Measurements from ENCODE around the gene CIP2A. TPM values are rescaled to one million over a fixed set of nuclear protein-coding genes. Genes with fewer than 3 reads are reported as not detected.

Gene CIP2A
- polyA plus RNA-seq, 1 donor from 2014 or later: 29.3 TPM

DNA sequence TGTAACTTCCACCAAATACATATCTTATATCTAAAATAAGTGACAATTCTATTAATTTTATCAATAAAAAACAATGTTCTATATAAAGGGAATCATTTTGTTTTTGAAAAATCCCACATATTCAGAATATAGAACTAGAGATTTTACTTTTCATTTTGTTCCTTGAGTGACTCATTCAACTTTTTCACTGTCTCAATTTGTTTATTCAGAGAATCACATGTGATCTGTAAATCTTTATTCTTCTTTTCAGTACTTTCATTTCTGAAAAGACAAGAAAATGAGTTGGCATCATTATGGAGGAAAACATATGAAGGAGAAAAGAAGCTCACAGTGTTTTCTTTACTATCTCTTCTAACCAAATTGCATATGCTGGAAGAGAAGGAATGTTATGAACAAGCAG, 35.0 kb downstream of the CIP2A start:
- H3K79me2 ChIP-seq (replicated peaks; ENCODE audit: insufficient read depth, low read length): no peaks in the 10 kb centered on the region
- H3K9me2 ChIP-seq (ENCODE audit: insufficient read depth, low read length): no peaks in the 10 kb centered on the region
- no peaks in the 10 kb centered on the region for H3F3A ChIP-seq (ENCODE audit: insufficient read depth, low read length, poor library complexity, severe bottlenecking)
- no peak for TF ChIP-seq RAD21 (conservative IDR thresholded peaks at IDR 0.05)
- no peak for TF ChIP-seq TAF1 (IDR thresholded peaks at IDR 0.05; ENCODE audit: low read depth)
- no peak for TF ChIP-seq REST (IDR thresholded peaks at IDR 0.05; ENCODE audit: borderline replicate concordance)
- TF ChIP-seq SMC3 (conservative IDR thresholded peaks at IDR 0.05; ENCODE audit: poor library complexity): no peak
- TF ChIP-seq, protein P1, sequence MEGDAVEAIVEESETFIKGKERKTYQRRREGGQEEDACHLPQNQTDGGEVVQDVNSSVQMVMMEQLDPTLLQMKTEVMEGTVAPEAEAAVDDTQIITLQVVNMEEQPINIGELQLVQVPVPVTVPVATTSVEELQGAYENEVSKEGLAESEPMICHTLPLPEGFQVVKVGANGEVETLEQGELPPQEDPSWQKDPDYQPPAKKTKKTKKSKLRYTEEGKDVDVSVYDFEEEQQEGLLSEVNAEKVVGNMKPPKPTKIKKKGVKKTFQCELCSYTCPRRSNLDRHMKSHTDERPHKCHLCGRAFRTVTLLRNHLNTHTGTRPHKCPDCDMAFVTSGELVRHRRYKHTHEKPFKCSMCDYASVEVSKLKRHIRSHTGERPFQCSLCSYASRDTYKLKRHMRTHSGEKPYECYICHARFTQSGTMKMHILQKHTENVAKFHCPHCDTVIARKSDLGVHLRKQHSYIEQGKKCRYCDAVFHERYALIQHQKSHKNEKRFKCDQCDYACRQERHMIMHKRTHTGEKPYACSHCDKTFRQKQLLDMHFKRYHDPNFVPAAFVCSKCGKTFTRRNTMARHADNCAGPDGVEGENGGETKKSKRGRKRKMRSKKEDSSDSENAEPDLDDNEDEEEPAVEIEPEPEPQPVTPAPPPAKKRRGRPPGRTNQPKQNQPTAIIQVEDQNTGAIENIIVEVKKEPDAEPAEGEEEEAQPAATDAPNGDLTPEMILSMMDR (IDR thresholded peaks at IDR 0.05; ENCODE audit: poor library complexity, severe bottlenecking): no peak
- TF ChIP-seq EP300 (conservative IDR thresholded peaks at IDR 0.05; ENCODE audit: poor library complexity, severe bottlenecking): no peak
- TF ChIP-seq MXI1 (conservative IDR thresholded peaks at IDR 0.05; ENCODE audit: poor library complexity, severe bottlenecking): no peak
- no peak for TF ChIP-seq EZH2 (IDR thresholded peaks at IDR 0.05; ENCODE audit: borderline replicate concordance, insufficient read depth, low read length, poor library complexity, severe bottlenecking)
- no peak for TF ChIP-seq POLR2AphosphoS5 (IDR thresholded peaks at IDR 0.05)
- no peak overlapping the region for H2AFZ ChIP-seq (ENCODE audit: low read depth, low read length)
- H3K4me3 ChIP-seq (ENCODE audit: low read length): no peak overlapping the region
- H3K4me2 ChIP-seq (ENCODE audit: low read length): no peak overlapping the region
- H3K27me3 ChIP-seq (ENCODE audit: insufficient read depth, low read depth, low read length): no peaks in the 10 kb centered on the region
- no peaks in the 10 kb centered on the region for H4K20me1 ChIP-seq (ENCODE audit: insufficient read depth)
- H3K27ac ChIP-seq (ENCODE audit: low read length): no peak overlapping the region
- no peaks in the 10 kb centered on the region for H3K36me3 ChIP-seq (ENCODE audit: insufficient read depth, low read length)
- no peak overlapping the region for H3K9ac ChIP-seq (ENCODE audit: low read length)
- H3K9me3 ChIP-seq (ENCODE audit: low read length): no peaks in the 10 kb centered on the region

- Histone ChIP-seq H3K27ac (ENCODE audit: low read length) (no peak overlapping the region), H2AFZ (ENCODE audit: low read depth, low read length) (no peak overlapping the region), H3K9me3 (ENCODE audit: low read length) (no peaks in the 10 kb centered on the region), H3F3A (ENCODE audit: insufficient read depth, low read length, poor library complexity, severe bottlenecking) (no peaks in the 10 kb centered on the region), H3K9ac (ENCODE audit: low read length) (no peak overlapping the region), H3K36me3 (ENCODE audit: insufficient read depth, low read length) (no peaks in the 10 kb centered on the region), H3K4me2 (ENCODE audit: low read length) (no peak overlapping the region), H3K4me3 (ENCODE audit: low read length) (no peak overlapping the region), H3K27me3 (ENCODE audit: insufficient read depth, low read depth, low read length) (no peaks in the 10 kb centered on the region), H3K79me2 (replicated peaks; ENCODE audit: insufficient read depth, low read length) (no peaks in the 10 kb centered on the region), H4K20me1 (ENCODE audit: insufficient read depth) (no peaks in the 10 kb centered on the region), H3K9me2 (ENCODE audit: insufficient read depth, low read length) (no peaks in the 10 kb centered on the region)
- peak; percentile 93 for TF ChIP-seq SMC3 (conservative IDR thresholded peaks at IDR 0.05; ENCODE audit: poor library complexity)
- no peak for TF ChIP-seq REST (IDR thresholded peaks at IDR 0.05; ENCODE audit: borderline replicate concordance)
- TF ChIP-seq, protein P1 (IDR thresholded peaks at IDR 0.05; ENCODE audit: poor library complexity, severe bottlenecking): peak; percentile 80
- TF ChIP-seq TAF1 (IDR thresholded peaks at IDR 0.05; ENCODE audit: low read depth): no peak
- TF ChIP-seq RAD21 (conservative IDR thresholded peaks at IDR 0.05): peak; percentile 86
These were observed 36.7 kb downstream of the CIP2A start for GRCh38 chr3:108552267-108553159.
